Lung (tissue), 13 donors: ENCODE results near the gene EFCAB3. TPM values are rescaled to one million over a fixed set of nuclear protein-coding genes. Genes with fewer than 3 reads are reported as not detected.
"Not testable (repeated sequence)": the region's sequence is repeated elsewhere in the genome, so short reads cannot be mapped to it uniquely, and the experiment has no call there.

Source experiments
- ATAC-seq: fragments of 200-7000 bp; cut with Tn5 transposase; one replicate; pipeline ENCODE4 v1.9.1; 2020; ENCODE audit warnings: moderate number of reproducible peaks; ENCODE audit not compliant: insufficient read depth, low FRiP score
- DNase-seq, 3 donors: peaks; one replicate each; pipeline ENCODE4 v3.0.0-alpha.2; 2013 to 2017
- H3K27ac ChIP-seq, 2 donors: one replicate each; pipeline ENCODE4 v1.5.1; 2013; ENCODE audit warnings: mild to moderate bottlenecking in 2 of 2, moderate library complexity in 2 of 2, control low read depth in 1 of 2, inconsistent platforms in 1 of 2, low read depth in 1 of 2, low read length in 1 of 2
- H3K27me3 ChIP-seq, 3 donors: one replicate each; pipeline ENCODE4 v1.5.1; 2013; ENCODE audit warnings: low read length in 2 of 3; ENCODE audit not compliant: control insufficient read depth in 3 of 3, insufficient read depth in 3 of 3
- H3K36me3 ChIP-seq, 4 donors: one replicate each; pipeline ENCODE4 v1.5.1; 2013; ENCODE audit warnings: low read length in 4 of 4, mild to moderate bottlenecking in 1 of 4, moderate library complexity in 1 of 4; ENCODE audit not compliant: control insufficient read depth in 4 of 4, insufficient read depth in 4 of 4
- H3K4me1 ChIP-seq, 5 donors: one replicate each; pipeline ENCODE4 v1.5.1; 2013; ENCODE audit warnings: low read length in 5 of 5, mild to moderate bottlenecking in 2 of 5, moderate library complexity in 1 of 5; ENCODE audit not compliant: control insufficient read depth in 5 of 5, insufficient read depth in 5 of 5
- H3K4me3 ChIP-seq: one replicate; pipeline ENCODE4 v1.5.1; 2013; ENCODE audit warnings: mild to moderate bottlenecking, control low read depth, moderate library complexity
- H3K9ac ChIP-seq, 2 donors: one replicate each; pipeline ENCODE4 v1.5.1; 2013; ENCODE audit warnings: low read length in 2 of 2, control low read depth in 1 of 2; ENCODE audit not compliant: insufficient read depth in 1 of 2
- H3K9me3 ChIP-seq, 4 donors: one replicate each; pipeline ENCODE4 v1.5.1; 2013; ENCODE audit warnings: low read length in 3 of 4, mild to moderate bottlenecking in 1 of 4, moderate library complexity in 1 of 4; ENCODE audit not compliant: control insufficient read depth in 4 of 4, insufficient read depth in 3 of 4
- CTCF ChIP-seq: IDR thresholded peaks from 2 replicates; pipeline ENCODE4 v1.5.1; 2012; ENCODE audit warnings: mild to moderate bottlenecking; ENCODE audit errors: control extremely low read depth, extremely low read depth
- WGBS, 2 donors: extraction: QIAGEN DNeasy Blood & Tissue Kit; methylation state at CpG; one replicate each; pipeline ENCODE4 v1.1.7; 2013; 5-methylcytosine and 5-hydroxymethylcytosine counted together
- polyA plus RNA-seq, 2 donors: library from polyadenylated mRNA; stranded (reverse); fragments of 200-250 nt; gene quantifications; one replicate each; pipeline ENCODE4 v1.2.1, GENCODE V29; 2013
- small RNA-seq: library from RNA; depleted of rRNA; stranded (forward); fragments of <200 nt; gene quantifications from one replicate; pipeline ENCODE3, GENCODE V24; 2014; ENCODE audit warnings: low replicate concordance
- total RNA-seq, 2 donors: library from RNA; depleted of rRNA in 1 of 2; stranded (reverse); fragments of >200 nt in 1 of 2; gene quantifications; one replicate each; pipeline ENCODE4 v1.2.1, GENCODE V29; 2014 to 2021
- donor health status: control.
- donor health status: control.
- donor health status: Bipolar disorder and iron deficiency.
- donor health status: healthy.
- donor health status: DM: yes; HTN: yes; CAD: no.

EFCAB3 gene
- total and polyA plus RNA-seq, 4 donors, result not detected

- Histone ChIP-seq H3K4me1 (no peaks in the 10 kb centered on the region), H3K9ac (no peak overlapping the region), H3K27me3 (no peaks in the 10 kb centered on the region), H3K9me3 (no peaks in the 10 kb centered on the region), H3K4me3 (no peak overlapping the region), H3K36me3 (no peaks in the 10 kb centered on the region), H3K27ac (no peak overlapping the region)
- 91 to 94% methylated on average over 7 of the region's 7 CpGs for WGBS, 2 donors
- ATAC-seq (no peak), DNase-seq (no peak)
- no peak for TF ChIP-seq CTCF
Observed at GRCh38 chr17:62456016-62456415, 75.7 kb downstream of the EFCAB3 start.

GRCh38 chr17:62458483-62458882 lies 78.1 kb downstream of the EFCAB3 start:
- H3K27me3 ChIP-seq, H3K4me3 ChIP-seq, H3K9me3 ChIP-seq, H3K36me3 ChIP-seq, H3K4me1 ChIP-seq, ATAC-seq, H3K27ac ChIP-seq, DNase-seq, H3K9ac ChIP-seq: not testable (repeated sequence)
- WGBS, 2 donors, result 74 to 84% methylated on average over 10 of the region's 10 CpGs

DNA sequence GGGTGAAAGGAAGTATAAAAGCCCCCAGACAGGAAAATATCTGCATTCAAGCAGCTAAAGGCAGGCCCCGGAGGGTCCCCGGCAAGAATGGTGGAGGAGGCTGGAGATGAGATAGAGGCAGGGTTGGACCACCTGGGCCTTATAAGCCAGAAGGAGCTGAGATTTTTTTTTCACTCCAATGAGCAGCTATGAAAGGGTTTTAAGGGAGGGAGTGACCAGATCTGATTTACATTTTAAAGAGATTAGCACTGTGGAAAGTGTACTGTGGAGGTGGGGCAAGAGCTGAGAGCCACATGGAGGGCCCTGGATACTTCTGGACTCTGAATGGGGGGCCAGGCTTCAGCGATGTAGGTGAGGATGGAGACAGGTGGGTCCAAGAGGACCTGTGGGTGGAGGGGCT lies 84.1 kb downstream of the EFCAB3 start:
- H3K9me3 ChIP-seq, ATAC-seq, H3K27ac ChIP-seq, H3K9ac ChIP-seq, DNase-seq, H3K4me3 ChIP-seq, H3K27me3 ChIP-seq, H3K4me1 ChIP-seq, H3K36me3 ChIP-seq: not testable (repeated sequence)
- WGBS, 2 donors, result 87 to 92% methylated on average over 3 of the region's 3 CpGs

- H3K27ac ChIP-seq, H3K9me3 ChIP-seq, H3K36me3 ChIP-seq, H3K4me1 ChIP-seq, H3K27me3 ChIP-seq, H3K9ac ChIP-seq, ATAC-seq, H3K4me3 ChIP-seq, DNase-seq: not testable (repeated sequence)
- 94 to 97% methylated on average over 7 of the region's 7 CpGs for WGBS, 2 donors
Observed at GRCh38 chr17:62465271-62465670, 84.9 kb downstream of the EFCAB3 start.

Small RNA genes lying within 50 kb of the gene (small RNA-seq; reads per million reads assigned to genes)
- not detected for gene RNU7-52P

Other genes starting within 250 kb of the EFCAB3 start
- gene METTL2A, start 43.3 kb downstream of the EFCAB3 start, total RNA-seq, result 10 to 100 TPM; 18.4 to 22.3 TPM
- 10 to 100 TPM in 1 of 2 donors, 1 to 10 TPM in 1; 8.0 to 12.5 TPM for gene METTL2A, start 43.3 kb downstream of the EFCAB3 start, polyA plus RNA-seq
- 10 to 100 TPM; 31.0 to 87.7 TPM for gene TLK2, start 98.3 kb downstream of the EFCAB3 start, total RNA-seq
- 10 to 100 TPM; 11.6 to 20.9 TPM for gene TLK2, start 98.3 kb downstream of the EFCAB3 start, polyA plus RNA-seq
- gene MRC2, start 247.1 kb downstream of the EFCAB3 start, total RNA-seq, result 10 to 100 TPM; 78.8 to 82.3 TPM
- gene MRC2, start 247.1 kb downstream of the EFCAB3 start, polyA plus RNA-seq, result 10 to 100 TPM; 15.9 to 58.1 TPM